ENCODE data around the gene SUGCT. TPM values are rescaled to one million over a fixed set of nuclear protein-coding genes. Genes with fewer than 3 reads are reported as not detected.

The SUGCT gene
- total RNA-seq, 1 experiment from 2014 or later, result 1.3 TPM

DNA sequence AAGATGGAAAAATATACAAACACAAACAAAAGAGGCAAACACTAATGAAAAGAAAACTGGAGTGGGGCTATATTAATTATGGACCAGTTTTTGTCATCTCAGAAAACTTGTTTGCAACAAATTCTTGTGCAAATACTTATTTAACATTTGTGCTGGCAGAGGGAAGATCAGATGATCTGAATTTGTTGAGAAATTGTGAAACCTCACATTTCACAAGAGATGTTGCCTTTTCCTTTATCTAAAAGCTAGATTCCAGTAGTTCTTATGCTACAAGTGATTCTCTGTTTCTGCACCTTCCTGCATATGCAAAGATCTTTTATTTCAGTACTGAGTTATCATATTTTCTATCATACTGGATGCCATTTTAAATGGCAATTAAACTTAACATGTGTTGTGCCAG is 320.7 kb downstream of the SUGCT start:
- no peak for DNase-seq (ENCODE audit: extremely low read depth, low read depth)

DNA sequence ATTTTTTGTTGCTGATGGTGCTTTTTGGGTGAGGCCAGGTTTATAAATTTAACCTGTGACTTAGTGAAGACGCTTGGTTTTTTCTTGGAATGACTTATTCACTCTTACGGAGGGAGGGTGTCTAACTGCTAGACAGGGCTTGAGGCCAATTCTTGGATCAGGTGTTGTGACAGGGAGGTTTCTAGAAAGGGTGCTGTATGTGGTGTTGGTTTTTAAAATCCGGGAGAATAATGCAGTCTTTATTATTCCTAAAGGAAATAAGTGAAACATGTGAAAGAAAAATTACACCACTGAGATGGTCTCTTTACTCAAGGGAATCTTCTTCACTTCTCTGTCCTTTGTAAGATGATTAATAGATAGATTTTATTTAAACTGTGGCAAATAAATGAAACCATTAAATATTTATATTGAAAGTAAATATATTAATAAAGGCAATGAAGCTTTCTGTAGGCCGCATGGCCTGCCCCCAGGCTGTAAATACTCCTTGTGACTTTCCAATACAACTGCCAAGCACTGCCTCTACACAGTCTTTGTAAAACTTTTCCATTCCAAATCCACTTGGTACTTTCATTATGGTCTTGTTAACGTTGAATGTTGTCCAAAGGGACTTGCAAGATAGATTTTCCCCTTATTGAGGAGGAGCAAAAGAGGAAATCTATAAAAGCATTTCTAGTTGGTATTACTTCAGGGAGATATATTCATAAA is 323.1 kb downstream of the SUGCT start:
- no peak for DNase-seq (ENCODE audit: extremely low read depth, low read depth)

DNA sequence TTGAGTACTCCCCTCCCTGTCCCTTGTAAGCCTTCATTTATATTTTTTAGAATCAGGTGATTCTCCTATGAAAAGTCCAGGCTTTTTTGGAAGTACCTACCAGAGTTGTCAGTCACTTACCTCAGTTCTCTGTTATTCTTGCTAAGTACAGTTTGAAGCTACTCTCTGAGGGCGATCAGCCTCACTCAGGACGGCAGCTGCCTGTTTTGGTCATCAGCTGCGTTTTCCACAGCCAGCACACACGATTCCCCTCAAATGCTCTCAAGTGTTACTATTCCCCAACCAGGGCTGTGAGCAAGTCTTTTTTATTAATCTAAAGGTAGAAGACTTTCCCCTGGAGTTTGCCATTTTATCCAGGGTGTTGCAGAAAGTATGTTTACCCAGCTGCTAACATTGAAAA is 328.6 kb downstream of the SUGCT start:
- DNase-seq (ENCODE audit: extremely low read depth, low read depth), result no peak

DNA sequence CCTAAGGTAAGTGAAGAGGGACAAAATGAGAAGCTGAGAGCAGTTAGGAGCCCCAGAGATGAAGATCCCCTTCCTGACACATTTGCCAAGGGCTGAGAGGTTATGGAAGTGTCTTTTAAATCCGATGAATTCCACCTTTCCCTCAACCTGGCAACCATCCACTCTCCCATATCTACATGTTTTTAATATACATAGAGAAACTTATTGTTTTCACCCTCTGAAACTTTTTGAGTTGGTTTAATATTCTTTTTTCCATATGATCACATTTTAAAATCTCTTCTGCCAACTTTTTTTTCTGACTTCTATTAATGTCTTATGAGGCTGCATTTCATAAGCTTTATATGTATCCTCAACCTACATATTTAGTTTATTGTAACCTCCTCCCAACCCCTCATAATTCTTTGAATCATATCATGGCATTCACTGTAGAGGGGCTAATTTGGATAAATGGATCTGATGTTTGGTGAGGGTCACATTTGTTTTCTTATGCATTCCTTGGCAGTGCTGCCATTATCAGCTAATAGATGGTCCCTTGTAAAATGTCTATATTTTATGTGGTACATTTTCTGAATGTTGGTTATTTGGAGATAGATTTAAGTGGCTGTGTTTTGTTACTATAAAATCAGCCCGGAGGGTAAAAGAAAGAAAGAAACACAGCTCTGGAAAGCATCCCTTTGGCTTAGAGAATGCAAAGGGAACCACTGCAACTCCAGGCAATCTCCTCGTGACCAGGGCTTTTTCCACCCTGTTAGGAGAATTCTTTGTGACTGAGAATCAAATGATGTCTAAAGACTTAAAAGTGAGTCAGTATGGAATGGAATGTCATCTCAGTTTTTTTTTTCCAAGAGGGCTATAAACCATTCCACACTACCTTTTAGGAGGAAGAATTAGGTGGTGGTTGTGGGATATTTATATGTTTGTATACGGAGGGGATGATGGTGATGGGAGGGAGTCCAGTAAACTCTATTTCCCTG is 334.4 kb downstream of the SUGCT start:
- no peak for DNase-seq (ENCODE audit: extremely low read depth, low read depth)

DNA sequence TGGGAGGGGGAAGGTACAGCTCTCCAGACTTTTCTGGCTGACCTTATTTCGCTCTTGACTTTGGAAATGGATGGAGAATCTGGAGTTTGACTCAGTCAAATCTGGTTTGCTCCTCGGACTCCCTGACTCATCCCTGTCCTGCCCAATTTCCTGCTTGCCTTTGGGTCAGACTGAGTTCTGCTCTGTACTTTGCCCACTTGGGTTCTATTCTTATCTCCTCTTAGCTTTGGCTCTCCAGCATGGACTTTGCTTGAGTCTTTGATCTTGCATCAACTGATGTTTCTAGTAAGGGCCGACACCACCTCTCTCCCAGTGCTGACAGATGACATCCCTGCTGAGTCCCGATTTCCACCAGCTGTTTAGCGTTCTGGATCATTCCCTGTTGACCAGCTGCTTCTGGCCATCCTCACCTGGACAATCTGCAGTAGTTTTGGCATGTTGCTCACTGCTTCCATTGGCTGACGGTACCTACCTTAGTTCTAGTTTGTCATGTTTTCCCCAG is 335.3 kb downstream of the SUGCT start:
- no peak for DNase-seq (ENCODE audit: extremely low read depth, low read depth)

DNA sequence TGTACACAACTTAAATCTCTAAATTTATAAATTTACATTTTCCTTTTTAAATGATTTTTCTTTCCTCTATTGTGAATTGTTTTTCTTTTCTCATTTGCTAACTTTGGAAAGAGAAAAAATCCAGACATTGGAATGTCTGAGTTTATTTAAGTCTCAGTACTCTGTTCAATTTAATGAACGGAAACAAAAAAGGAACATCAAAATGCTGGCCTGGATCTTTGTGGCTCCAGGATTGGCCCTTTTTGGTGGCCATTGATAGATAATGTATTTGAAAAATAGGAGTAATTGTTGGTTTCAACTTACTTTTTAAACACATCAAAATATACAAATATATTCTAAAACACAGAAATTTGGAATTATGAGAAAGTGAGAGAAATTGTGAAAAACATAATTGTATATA is 336.0 kb downstream of the SUGCT start:
- no peak for DNase-seq (ENCODE audit: extremely low read depth, low read depth)

DNA sequence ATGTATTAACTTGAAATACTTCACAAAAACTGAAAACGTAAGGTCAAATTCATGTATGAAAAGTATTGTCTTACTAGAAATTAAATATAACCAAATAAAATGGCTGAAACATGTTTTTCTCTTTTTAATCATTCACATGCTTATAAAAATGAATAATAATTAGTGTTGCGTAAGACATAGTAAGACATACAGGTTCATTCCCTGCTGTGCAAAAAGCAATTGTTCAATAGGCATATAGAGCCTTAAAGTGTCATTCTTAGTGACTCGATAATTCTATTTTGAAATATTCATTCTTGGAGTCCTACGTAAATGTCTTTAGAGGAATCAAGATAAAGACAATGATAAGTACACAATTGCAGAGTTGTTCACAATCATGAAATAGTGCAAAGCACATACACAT is 337.1 kb downstream of the SUGCT start:
- DNase-seq (ENCODE audit: extremely low read depth, low read depth), result no peak

DNA sequence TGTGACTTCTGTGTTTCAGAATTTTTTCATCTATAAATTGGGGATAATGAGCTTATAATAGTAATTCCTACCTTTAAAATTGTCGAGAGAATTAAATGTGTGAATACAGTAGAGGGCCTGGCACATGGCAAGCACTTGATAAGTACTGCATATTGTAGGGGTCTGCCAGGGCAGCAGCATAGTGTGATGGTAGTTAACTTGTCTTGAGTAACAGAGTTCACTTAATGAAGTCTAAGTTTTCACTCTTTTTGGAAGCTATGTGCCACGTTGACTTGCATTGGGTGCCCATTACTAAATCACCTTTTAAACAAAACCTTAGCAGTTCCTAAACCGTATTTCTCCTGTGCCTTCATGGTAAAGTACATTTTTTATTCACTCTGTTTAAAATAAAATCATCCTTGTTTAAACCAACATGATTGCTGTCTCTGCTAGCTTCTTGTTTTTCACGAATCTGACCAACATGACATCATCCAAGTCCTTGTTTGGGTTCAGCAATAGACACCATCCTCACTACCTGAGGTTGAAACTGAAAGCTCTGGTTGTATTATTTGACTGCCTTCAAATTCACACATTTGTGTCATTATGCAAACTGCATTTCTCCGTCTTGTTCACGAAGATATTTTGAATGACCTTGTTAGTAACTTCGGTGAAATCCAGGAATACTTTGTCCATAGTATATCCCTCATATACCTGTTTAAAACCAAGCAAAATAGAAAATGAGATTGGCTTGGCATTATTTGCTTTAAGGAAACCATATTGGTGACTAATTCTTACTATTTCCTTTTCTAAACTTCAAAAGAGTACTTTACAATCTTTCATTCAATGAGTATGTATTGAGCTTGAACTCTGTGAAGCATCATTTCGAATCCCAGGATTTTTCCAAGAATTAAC is 340.2 kb downstream of the SUGCT start:
- no peak for DNase-seq (ENCODE audit: extremely low read depth, low read depth)

DNA sequence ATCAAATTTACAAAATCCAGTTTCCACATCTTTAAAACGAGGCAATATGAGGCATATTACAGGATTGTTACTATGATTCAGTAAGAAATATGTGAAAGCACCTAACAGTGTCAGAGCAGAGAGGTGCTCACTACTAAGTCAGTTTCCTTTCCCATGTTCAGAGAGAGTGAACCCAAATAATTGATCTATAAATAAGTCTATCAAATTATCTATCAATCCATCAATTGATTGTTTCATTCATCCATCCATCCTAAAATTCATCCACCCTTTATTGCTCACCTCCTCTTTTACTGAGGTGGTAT is 340.8 kb downstream of the SUGCT start:
- no peak for DNase-seq (ENCODE audit: extremely low read depth, low read depth)

DNA sequence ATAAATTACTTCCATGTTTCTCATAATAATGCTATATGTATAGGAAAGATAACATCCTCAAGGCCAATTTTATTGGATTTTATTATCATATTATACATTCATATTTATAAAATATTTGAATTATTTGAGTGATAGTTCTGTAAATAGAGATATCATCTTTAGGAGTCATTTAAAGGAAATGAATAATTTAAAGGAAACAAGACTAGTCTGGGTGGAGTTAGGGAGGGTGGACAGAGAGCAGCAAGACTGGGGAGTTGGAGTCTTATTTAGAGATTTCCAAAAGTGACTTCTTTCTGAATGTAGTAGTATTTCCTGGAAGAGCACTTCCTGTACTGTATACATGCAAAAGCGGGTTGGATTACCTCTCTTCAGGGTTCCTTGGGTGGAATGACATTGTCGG is 342.3 kb downstream of the SUGCT start:
- DNase-seq (ENCODE audit: extremely low read depth, low read depth), result no peak

DNA sequence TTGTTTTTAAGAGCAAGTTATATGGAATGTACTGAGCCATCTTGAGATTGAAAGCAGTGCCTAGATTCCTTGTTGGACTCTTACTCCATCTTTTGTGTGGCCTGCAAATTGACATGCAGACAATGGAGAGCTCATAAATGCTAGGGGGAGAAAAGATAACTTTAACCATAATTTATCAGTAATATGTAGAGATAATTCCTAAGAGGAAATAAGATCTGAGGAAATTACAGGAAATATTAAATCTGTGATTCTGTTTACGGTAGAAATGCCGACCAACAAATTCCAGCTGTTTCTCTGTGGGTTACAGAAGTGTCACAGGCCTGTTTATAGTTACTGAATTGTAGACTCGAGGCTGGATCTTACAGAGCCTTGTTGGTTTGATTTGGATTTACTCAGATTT is 348.0 kb downstream of the SUGCT start:
- DNase-seq (ENCODE audit: extremely low read depth, low read depth), result no peak

DNA sequence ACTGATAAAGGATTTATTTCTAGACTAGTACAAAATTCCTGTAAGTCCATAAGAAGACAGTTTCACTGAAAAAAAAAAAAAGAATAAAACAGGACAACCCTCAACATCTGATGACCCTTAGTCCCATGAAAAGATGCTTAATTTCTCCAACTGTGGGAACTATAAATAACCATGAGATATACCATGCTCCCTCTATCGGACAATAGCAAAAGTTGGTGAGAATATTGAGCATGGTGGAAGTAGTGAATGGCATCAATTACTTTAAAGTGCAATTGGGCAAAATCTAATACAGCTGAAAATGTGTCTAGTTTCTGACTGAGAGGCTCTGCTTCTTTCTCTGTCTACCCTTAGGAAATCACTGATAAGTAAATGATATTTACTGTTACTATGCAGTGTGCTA is 348.8 kb downstream of the SUGCT start:
- DNase-seq (ENCODE audit: extremely low read depth, low read depth), result no peak

DNA sequence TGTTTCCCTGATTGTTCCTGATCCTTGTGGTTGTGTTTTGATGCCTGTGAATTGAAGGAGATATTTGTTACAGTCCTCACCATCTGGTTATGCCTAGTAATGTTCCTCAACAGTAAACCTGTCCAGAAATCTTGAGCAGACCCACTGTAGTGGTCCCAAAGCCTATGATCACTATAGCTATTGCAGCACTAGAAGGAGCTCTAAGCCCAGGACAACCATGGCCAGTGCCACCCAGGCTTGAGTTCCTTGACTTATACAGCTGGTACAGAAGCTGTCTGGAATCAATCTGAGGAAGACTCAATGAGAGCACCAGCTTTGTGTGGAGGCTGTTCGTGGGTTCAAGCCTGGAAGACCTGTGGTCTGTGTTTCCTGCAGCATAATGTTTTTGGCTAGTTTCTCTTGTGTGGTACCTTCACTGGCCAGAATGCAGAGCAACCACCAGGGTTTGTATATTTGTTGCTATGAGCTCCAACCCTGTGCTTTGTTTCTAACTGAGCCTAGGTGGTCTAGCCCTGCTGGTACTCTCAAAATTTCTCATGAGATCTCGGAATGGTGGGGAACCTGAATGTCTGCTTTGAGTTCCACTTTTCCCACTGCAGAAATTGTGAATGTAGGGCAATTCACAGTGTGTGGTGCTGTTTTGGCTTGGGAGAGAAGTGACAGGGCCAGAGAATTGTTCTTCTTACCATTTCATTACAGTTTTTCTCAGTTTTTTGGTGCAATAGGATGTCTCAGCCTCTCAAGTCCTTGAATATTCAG is 355.2 kb downstream of the SUGCT start:
- no peak for DNase-seq (ENCODE audit: extremely low read depth, low read depth)

DNA sequence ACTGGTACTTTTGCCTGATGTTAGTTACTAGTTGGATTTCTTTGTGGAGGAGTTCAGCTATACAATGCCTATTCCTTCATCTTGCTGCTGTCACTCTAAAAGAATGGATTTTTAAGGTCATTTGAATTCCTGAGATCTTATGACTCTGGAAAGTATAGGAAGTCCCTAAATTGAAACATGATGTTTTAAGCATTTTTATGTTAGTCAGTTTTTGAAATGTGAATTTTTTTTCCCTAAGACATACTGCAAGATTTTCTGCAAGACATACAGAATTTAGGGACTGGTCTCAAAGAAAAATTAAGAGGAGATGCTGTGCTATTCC is 355.8 kb downstream of the SUGCT start:
- DNase-seq (ENCODE audit: extremely low read depth, low read depth), result no peak

DNA sequence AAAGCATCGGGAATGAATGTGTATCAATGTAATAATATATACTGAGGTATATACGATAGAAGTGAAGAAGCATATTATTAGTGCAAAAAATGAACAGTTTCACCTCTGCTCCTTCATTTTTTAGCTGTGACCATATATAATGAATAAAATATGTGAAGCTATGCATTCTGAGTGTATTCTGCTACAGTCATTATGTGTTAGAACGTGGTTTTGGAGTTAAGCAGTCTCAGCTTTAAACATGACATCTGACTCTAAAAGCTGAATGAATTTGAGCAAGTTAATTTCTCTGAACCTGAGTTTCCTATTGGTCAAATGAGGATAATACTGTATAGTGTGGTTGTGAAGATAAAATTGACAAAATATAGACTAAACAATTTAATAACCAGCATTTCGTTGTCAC is 358.1 kb downstream of the SUGCT start:
- DNase-seq (ENCODE audit: extremely low read depth, low read depth), result no peak

DNA sequence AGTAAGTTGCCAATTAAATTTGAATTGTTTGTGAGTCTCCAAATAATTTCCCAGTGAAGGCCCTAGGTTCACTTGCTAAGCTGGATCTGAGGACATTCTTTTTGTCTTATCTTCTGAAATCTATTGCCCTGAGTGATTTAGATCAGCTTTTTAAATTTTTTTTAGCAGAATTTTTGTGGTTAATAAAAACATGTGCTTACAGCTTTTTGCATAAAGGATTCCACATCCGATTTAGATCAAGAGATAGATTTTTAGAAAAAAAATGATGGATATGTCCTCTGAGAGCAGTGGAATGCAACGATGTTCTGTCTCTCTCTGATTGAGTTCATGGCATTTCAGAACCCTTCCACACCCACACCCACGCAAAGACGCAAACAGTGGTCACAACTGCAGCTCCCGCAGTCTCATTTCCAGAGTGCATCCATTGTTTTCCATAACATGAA is 358.8 kb downstream of the SUGCT start:
- DNase-seq (ENCODE audit: extremely low read depth, low read depth), result no peak

DNA sequence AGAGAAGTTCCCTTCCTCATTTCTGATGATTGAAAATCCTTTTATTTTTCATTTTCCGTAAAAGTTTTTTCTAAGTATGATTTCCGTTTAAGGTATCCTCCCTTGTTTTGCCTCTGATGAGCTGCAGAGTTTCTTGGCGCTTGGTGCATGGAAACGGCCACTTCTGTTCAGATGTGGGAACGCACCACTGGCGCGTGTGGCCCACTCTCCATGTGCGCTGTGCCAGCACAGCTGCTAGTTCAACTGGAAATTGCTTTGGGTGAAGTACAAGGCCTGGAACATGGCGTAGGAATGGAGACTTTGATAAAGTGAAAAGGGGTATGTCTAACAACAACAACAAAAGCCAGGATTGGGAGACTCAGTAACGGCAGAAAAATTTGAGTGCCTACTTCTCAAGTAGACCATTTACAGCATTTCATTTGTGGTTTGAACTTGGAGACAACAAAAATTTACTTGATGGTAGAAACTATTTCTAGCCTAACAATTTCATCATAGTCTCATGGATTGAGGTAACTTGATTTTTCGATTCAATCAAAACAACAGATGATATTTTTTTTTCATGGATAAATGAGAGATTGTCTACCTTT is 364.2 kb downstream of the SUGCT start:
- DNase-seq (ENCODE audit: extremely low read depth, low read depth), result no peak

DNA sequence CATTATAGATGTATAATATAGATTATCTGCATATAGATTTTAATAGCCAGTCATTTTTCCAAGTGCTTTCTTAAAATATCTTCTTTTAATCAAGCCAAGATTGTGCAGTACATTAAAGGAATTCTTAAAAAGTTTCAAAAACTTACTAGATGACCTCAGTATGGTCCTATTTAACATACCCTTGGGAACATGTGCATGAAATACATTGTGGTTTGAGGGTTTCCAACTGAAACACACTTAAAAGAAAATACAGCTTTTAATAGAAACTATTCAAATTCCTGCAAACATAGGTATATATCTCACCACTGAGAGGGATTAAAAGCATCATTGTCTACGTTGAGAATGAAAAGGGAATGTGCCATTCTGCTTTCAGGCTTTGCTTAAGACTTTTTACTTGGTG is 364.9 kb downstream of the SUGCT start:
- no peak for DNase-seq (ENCODE audit: extremely low read depth, low read depth)

DNA sequence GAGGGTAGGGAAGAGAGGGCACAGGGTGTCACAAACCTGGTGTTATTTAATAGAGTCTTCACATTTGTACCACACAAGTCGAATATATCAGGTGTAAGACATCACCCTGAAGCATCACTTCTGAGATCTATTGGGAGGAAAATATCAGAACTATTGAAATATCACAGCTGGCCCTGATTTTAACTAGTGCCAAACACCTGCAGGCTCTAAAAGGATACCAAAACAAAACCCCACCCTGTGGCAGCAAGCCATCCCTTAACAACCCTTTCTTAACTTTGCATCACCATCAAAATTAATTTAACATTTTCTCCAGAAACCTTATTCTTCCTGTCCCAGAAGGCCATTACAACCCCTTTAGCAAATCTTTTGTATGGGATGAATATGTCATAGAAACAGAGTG is 365.4 kb downstream of the SUGCT start:
- DNase-seq (ENCODE audit: extremely low read depth, low read depth), result no peak

DNA sequence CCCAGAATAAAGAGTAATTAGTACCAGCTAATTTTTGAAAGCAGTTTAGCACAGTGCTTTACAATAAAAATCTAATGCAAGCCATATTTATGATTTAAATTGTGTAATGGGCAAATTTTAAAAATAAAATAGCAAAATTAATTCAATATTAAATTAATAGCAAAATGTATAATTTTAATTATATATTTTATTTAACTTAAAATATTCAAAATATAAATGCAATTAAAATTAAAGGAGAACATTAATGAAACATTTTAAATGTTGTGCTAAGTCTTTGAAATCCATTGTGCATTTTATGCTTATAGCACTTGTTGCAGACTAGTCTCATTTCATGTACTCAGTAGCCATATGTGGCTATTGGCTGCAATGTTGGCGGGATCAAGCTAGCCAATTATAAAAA is 367.6 kb downstream of the SUGCT start:
- no peak for DNase-seq (ENCODE audit: extremely low read depth, low read depth)
